IgD-negative memory B cell (primary cell): Measurements from ENCODE around the gene SLC27A6. TPM values are rescaled to one million over a fixed set of nuclear protein-coding genes. Genes with fewer than 3 reads are reported as not detected.
A peak's percentile ranks its signal among the peaks of the same experiment; 100 is the strongest.
"Not testable (repeated sequence)": the region's sequence is repeated elsewhere in the genome, so short reads cannot be mapped to it uniquely, and the experiment has no call there.

ENCODE experiments used
- H3K27ac Mint-ChIP-seq, 3 donors: one replicate each; pipeline ENCODE4 v1.8.0; 2020 to 2022; ENCODE audit warnings: mild to moderate bottlenecking in 3 of 3, mixed read lengths in 3 of 3, moderate library complexity in 1 of 3
- H3K27me3 Mint-ChIP-seq: one replicate; pipeline ENCODE4 v1.8.0; 2021; ENCODE audit warnings: mixed read lengths
- H3K36me3 Mint-ChIP-seq: one replicate; pipeline ENCODE4 v1.8.0; 2020; ENCODE audit warnings: mild to moderate bottlenecking, mixed read lengths
- H3K4me1 Mint-ChIP-seq, 3 donors: one replicate each; pipeline ENCODE4 v1.8.0; 2020 to 2022; ENCODE audit warnings: mixed read lengths in 3 of 3, mild to moderate bottlenecking in 1 of 3
- H3K4me3 Mint-ChIP-seq, 4 donors: one replicate each; pipeline ENCODE4 v1.8.0; 2020 to 2022; ENCODE audit warnings: mild to moderate bottlenecking in 4 of 4, mixed read lengths in 4 of 4, moderate library complexity in 3 of 4
- H3K9me3 Mint-ChIP-seq, 3 donors: one replicate each; pipeline ENCODE4 v1.8.0; 2020 to 2021; ENCODE audit warnings: mixed read lengths in 3 of 3, mild to moderate bottlenecking in 1 of 3
- polyA plus RNA-seq: library from polyadenylated mRNA; unstranded; fragments of 300-500 nt; fragmentation: Illumina TruSeq; gene quantifications from one replicate; pipeline ENCODE4 v1.2.3, GENCODE V29; 2021

The SLC27A6 gene
- not detected for polyA plus RNA-seq

- H3K4me3 Mint-ChIP-seq, result peak within 1 kb of the TSS in 1 of 4 donors; percentile 58
- no peak within 1 kb of the TSS for H3K27ac Mint-ChIP-seq
- no peaks in the 10 kb centered on the region for H3K4me1 Mint-ChIP-seq
- peaks cover 3 to 12% (median 12%) of the 10 kb centered on the region in 3 donors for H3K9me3 Mint-ChIP-seq
- H3K27me3 Mint-ChIP-seq, result peaks cover 17% of the 10 kb centered on the region
- no peaks in the 10 kb centered on the region for H3K36me3 Mint-ChIP-seq
These were observed at the start of gene SLC27A6 for GRCh38 chr5:128965011-128965637. TSS of gene SLC27A6 (plus strand) at chr5:128965488. CDS start at chr5:128966138, 650 bp downstream.

- Mint-ChIP-seq H3K9me3 (no peaks in the 10 kb centered on the region), H3K27ac (no peak overlapping the region), H3K27me3 (no peaks in the 10 kb centered on the region), H3K4me3 (no peak overlapping the region), H3K36me3 (no peaks in the 10 kb centered on the region), H3K4me1 (no peaks in the 10 kb centered on the region)
These were observed 45.7 kb upstream of the SLC27A6 start for GRCh38 chr5:128919542-128919941.

- Mint-ChIP-seq H3K4me1 (no peaks in the 10 kb centered on the region), H3K36me3 (no peaks in the 10 kb centered on the region), H3K27me3 (no peaks in the 10 kb centered on the region), H3K9me3 (no peaks in the 10 kb centered on the region), H3K27ac (no peak overlapping the region), H3K4me3 (no peak overlapping the region)
These were observed 44.7 kb upstream of the SLC27A6 start for GRCh38 chr5:128920345-128921215.

- Mint-ChIP-seq H3K9me3 (peaks cover 0 to 1% (median 1%) of the 10 kb centered on the region in 3 donors), H3K27ac (no peak overlapping the region), H3K4me3 (no peak overlapping the region), H3K4me1 (no peaks in the 10 kb centered on the region), H3K27me3 (no peaks in the 10 kb centered on the region), H3K36me3 (no peaks in the 10 kb centered on the region)
These were observed 41.0 kb upstream of the SLC27A6 start for GRCh38 chr5:128924299-128924698.

- no peaks in the 10 kb centered on the region for H3K4me1 Mint-ChIP-seq
- H3K27me3 Mint-ChIP-seq, result no peaks in the 10 kb centered on the region
- H3K27ac Mint-ChIP-seq, result no peak overlapping the region
- no peaks in the 10 kb centered on the region for H3K36me3 Mint-ChIP-seq
- H3K9me3 Mint-ChIP-seq, result peaks cover 0 to 1% (median 1%) of the 10 kb centered on the region in 3 donors
- no peak overlapping the region for H3K4me3 Mint-ChIP-seq
These were observed 39.3 kb upstream of the SLC27A6 start for GRCh38 chr5:128925973-128926372.

- no peaks in the 10 kb centered on the region for H3K4me1 Mint-ChIP-seq
- H3K4me3 Mint-ChIP-seq, result no peak overlapping the region
- H3K27ac Mint-ChIP-seq, result no peak overlapping the region
- peaks cover 0 to 3% (median 1%) of the 10 kb centered on the region in 3 donors for H3K9me3 Mint-ChIP-seq
- H3K36me3 Mint-ChIP-seq, result no peaks in the 10 kb centered on the region
- H3K27me3 Mint-ChIP-seq, result peaks cover 3% of the 10 kb centered on the region
These were observed 37.6 kb upstream of the SLC27A6 start for GRCh38 chr5:128927644-128928043.

GRCh38 chr5:128932232-128932631 is 33.1 kb upstream of the SLC27A6 start:
- not testable (repeated sequence) for H3K36me3 Mint-ChIP-seq, H3K4me3 Mint-ChIP-seq, H3K27me3 Mint-ChIP-seq, H3K4me1 Mint-ChIP-seq, H3K9me3 Mint-ChIP-seq, H3K27ac Mint-ChIP-seq

- H3K4me1 Mint-ChIP-seq, H3K4me3 Mint-ChIP-seq, H3K36me3 Mint-ChIP-seq, H3K27me3 Mint-ChIP-seq, H3K9me3 Mint-ChIP-seq: not testable (repeated sequence)
- H3K27ac Mint-ChIP-seq, result peak overlapping the region in 1 of 3 donors; percentile 5
These were observed 22.2 kb upstream of the SLC27A6 start for GRCh38 chr5:128943100-128943499.

GRCh38 chr5:128949847-128950546 is 15.3 kb upstream of the SLC27A6 start:
- H3K27ac Mint-ChIP-seq, result no peak overlapping the region
- peaks cover 1% of the 10 kb centered on the region for H3K27me3 Mint-ChIP-seq
- H3K36me3 Mint-ChIP-seq, result no peaks in the 10 kb centered on the region
- peaks cover 0 to 4% (median 4%) of the 10 kb centered on the region in 3 donors for H3K9me3 Mint-ChIP-seq
- H3K4me3 Mint-ChIP-seq, result no peak overlapping the region
- H3K4me1 Mint-ChIP-seq, result no peaks in the 10 kb centered on the region

- not testable (repeated sequence) for H3K4me1 Mint-ChIP-seq, H3K27me3 Mint-ChIP-seq, H3K36me3 Mint-ChIP-seq, H3K27ac Mint-ChIP-seq, H3K9me3 Mint-ChIP-seq, H3K4me3 Mint-ChIP-seq
These were observed 14.0 kb upstream of the SLC27A6 start for GRCh38 chr5:128951301-128951700.

GRCh38 chr5:128956164-128956563 is 9.1 kb upstream of the SLC27A6 start:
- Mint-ChIP-seq H3K4me1 (no peaks in the 10 kb centered on the region), H3K4me3 (no peak overlapping the region), H3K9me3 (peaks cover 0 to 14% (median 2%) of the 10 kb centered on the region in 3 donors), H3K27me3 (no peaks in the 10 kb centered on the region), H3K36me3 (no peaks in the 10 kb centered on the region), H3K27ac (no peak overlapping the region)

GRCh38 chr5:128962211-128962610 is 3.1 kb upstream of the SLC27A6 start:
- peaks cover 4 to 17% (median 4%) of the 10 kb centered on the region in 3 donors for H3K9me3 Mint-ChIP-seq
- H3K4me1 Mint-ChIP-seq, result no peaks in the 10 kb centered on the region
- no peak overlapping the region for H3K27ac Mint-ChIP-seq
- H3K36me3 Mint-ChIP-seq, result no peaks in the 10 kb centered on the region
- H3K27me3 Mint-ChIP-seq, result peaks cover 14% of the 10 kb centered on the region
- H3K4me3 Mint-ChIP-seq, result no peak overlapping the region

GRCh38 chr5:128965638-128966302 is 482 bp downstream of the SLC27A6 start:
- Mint-ChIP-seq H3K4me1 (no peaks in the 10 kb centered on the region), H3K27me3 (peaks cover 17% of the 10 kb centered on the region), H3K27ac (no peak overlapping the region), H3K4me3 (no peak overlapping the region), H3K9me3 (peaks cover 3 to 15% (median 7%) of the 10 kb centered on the region in 3 donors), H3K36me3 (peaks cover 1% of the 10 kb centered on the region)

GRCh38 chr5:128966375-128966774 is 1.1 kb downstream of the SLC27A6 start:
- no peaks in the 10 kb centered on the region for H3K4me1 Mint-ChIP-seq
- peaks cover under 1 to 14% (median 1%) of the 10 kb centered on the region in 3 donors for H3K9me3 Mint-ChIP-seq
- H3K27me3 Mint-ChIP-seq, result peaks cover 17% of the 10 kb centered on the region
- H3K36me3 Mint-ChIP-seq, result peaks cover 1% of the 10 kb centered on the region
- H3K27ac Mint-ChIP-seq, result no peak overlapping the region
- H3K4me3 Mint-ChIP-seq, result no peak overlapping the region

GRCh38 chr5:128966846-128967245 is 1.6 kb downstream of the SLC27A6 start:
- Mint-ChIP-seq H3K36me3 (peaks cover 1% of the 10 kb centered on the region), H3K27me3 (peaks cover 17% of the 10 kb centered on the region)

More at GRCh38 chr5:128966846-128967245, 1.6 kb downstream of the SLC27A6 start:
- Mint-ChIP-seq H3K27ac (no peak overlapping the region), H3K9me3 (peaks cover 0 to 14% (median 3%) of the 10 kb centered on the region in 3 donors), H3K4me1 (no peaks in the 10 kb centered on the region), H3K4me3 (no peak overlapping the region)
